ENCODE results near the gene ZNF566. TPM values are rescaled to one million over a fixed set of nuclear protein-coding genes. Genes with fewer than 3 reads are reported as not detected.
A peak's percentile ranks its signal among the peaks of the same experiment; 100 is the strongest.

ZNF566 gene
- total RNA-seq, 1 donor from 2014 or later, result 19.8 TPM

GRCh38 chr19:36460046-36460445 lies 29.3 kb downstream of the ZNF566 start:
- intact Hi-C loops (cut with DNase I), result no loop called here
- ATAC-seq, result no peak
- no peak for DNase-seq (ENCODE audit: low spot score)

GRCh38 chr19:36456831-36457230 lies 32.5 kb downstream of the ZNF566 start:
- intact Hi-C loops (cut with DNase I), result no loop called here
- DNase-seq (ENCODE audit: low spot score), result no peak

GRCh38 chr19:36449059-36449670 lies 40.2 kb downstream of the ZNF566 start:
- intact Hi-C loops (cut with DNase I), result no loop called here
- ATAC-seq, result no peak
- no peak for DNase-seq (ENCODE audit: low spot score)

More at GRCh38 chr19:36456831-36457230, 32.5 kb downstream of the ZNF566 start:
- no peak for ATAC-seq

GRCh38 chr19:36441339-36441738 lies 48.0 kb downstream of the ZNF566 start:
- intact Hi-C loops (cut with DNase I), result no loop called here
- DNase-seq (ENCODE audit: low spot score), result no peak
- no peak for ATAC-seq

GRCh38 chr19:36436531-36436930 lies 52.8 kb downstream of the ZNF566 start:
- intact Hi-C loops (cut with DNase I), result no loop called here
- ATAC-seq, result no peak
- DNase-seq (ENCODE audit: low spot score), result no peak

GRCh38 chr19:36423925-36424324 lies 65.4 kb downstream of the ZNF566 start:
- no peak for ATAC-seq
- intact Hi-C loops (cut with DNase I), result loop anchor here (5.0 kb wide), 1 partner anchor 1103 kb away; no protein-coding TSS in a partner anchor
- no peak for DNase-seq (ENCODE audit: low spot score)

- no peak for DNase-seq (ENCODE audit: low spot score)
- intact Hi-C loops (cut with DNase I), result loop anchor here (5.0 kb wide), 1 partner anchor 1105 kb away; no protein-coding TSS in a partner anchor
- ATAC-seq, result no peak
Measured at GRCh38 chr19:36421749-36422481, 67.4 kb downstream of the ZNF566 start.

GRCh38 chr19:36420961-36421748 lies 68.2 kb downstream of the ZNF566 start:
- intact Hi-C loops (cut with DNase I), result loop anchor here (5.0 kb wide), 1 partner anchor 1106 kb away; no protein-coding TSS in a partner anchor
- DNase-seq (ENCODE audit: low spot score) (no peak), ATAC-seq (no peak)

- ATAC-seq, result peak; percentile 99
- peak; percentile 88 for DNase-seq (ENCODE audit: low spot score)
- intact Hi-C loops (cut with DNase I), result no loop called here
Measured at GRCh38 chr19:36418287-36419001, 70.9 kb downstream of the ZNF566 start, which contains the start of gene ZFP82. Gene ZFP82, minus strand, starts transcription at chr19:36418644. Its CDS starts 8,855 bp downstream, at chr19:36409789.

GRCh38 chr19:36417752-36418286 lies 71.5 kb downstream of the ZNF566 start:
- DNase-seq (ENCODE audit: low spot score) (peak; percentile 57), ATAC-seq (no peak)
- intact Hi-C loops (cut with DNase I), result no loop called here

- intact Hi-C loops (cut with DNase I), result no loop called here
- no peak for DNase-seq (ENCODE audit: low spot score)
- no peak for ATAC-seq
Measured at GRCh38 chr19:36409841-36410240, 79.5 kb downstream of the ZNF566 start.

- intact Hi-C loops (cut with DNase I), result no loop called here
- ATAC-seq (no peak), DNase-seq (ENCODE audit: low spot score) (no peak)
Measured at GRCh38 chr19:36408101-36408500, 81.3 kb downstream of the ZNF566 start.

- ATAC-seq, result no peak
- intact Hi-C loops (cut with DNase I), result no loop called here
- DNase-seq (ENCODE audit: low spot score), result no peak
Measured at GRCh38 chr19:36404498-36404897, 84.9 kb downstream of the ZNF566 start.

GRCh38 chr19:36401475-36401874 lies 87.9 kb downstream of the ZNF566 start:
- intact Hi-C loops (cut with DNase I), result no loop called here
- DNase-seq (ENCODE audit: low spot score), result no peak
- ATAC-seq, result no peak

- intact Hi-C loops (cut with DNase I), result no loop called here
- ATAC-seq, result no peak
- no peak for DNase-seq (ENCODE audit: low spot score)
Measured at GRCh38 chr19:36398571-36398970, 90.8 kb downstream of the ZNF566 start.

Data from sciatic nerve (tissue), 2 donors.